ENCODE measurements around the gene SLAMF6. TPM values are rescaled to one million over a fixed set of nuclear protein-coding genes. Genes with fewer than 3 reads are reported as not detected.

Gene SLAMF6
- total and polyA plus RNA-seq, 10 of the 15 experiments (the other 5 are each of a cell fraction or from before 2014, with no cell fraction given) = 20.5 to 89.6 (median 36.5) TPM

DNA sequence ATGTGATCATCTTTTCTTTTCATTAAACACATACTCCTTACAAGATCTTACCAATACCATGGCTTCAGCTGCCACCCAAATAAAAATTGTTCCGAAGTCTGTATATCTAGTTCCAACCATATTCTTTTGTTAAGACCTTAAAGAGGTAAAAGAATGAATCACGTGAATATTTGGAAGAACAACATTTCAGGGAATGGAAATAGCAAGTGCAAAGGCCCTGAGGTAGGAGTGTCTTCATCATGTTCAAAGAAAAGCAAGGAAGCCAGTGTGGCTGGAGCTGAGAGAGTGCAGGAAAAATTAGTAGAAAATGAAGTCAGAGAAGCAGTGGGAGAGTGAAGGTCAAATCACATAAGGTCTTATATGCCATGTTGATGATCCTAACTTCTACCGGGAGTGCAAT, 50.9 kb downstream of the SLAMF6 start:
- in situ Hi-C loops (cut with MboI) = no loop called here
- DNase-seq (ENCODE audit: low read depth, low spot score) (no peak), ATAC-seq (no peak), FAIRE-seq (no peak)
- Histone ChIP-seq H3K9ac (ENCODE audit: control insufficient read depth, insufficient read depth, low read length) (no peak overlapping the region), H4K20me1 (ENCODE audit: control insufficient read depth, insufficient read depth) (no peaks in the 10 kb centered on the region), H3K4me1 (ENCODE audit: control insufficient read depth, insufficient read depth, low read length) (peaks cover 29% of the 10 kb centered on the region), H3K27ac (ENCODE audit: control insufficient read depth, insufficient read depth) (peak overlapping the region; percentile 24; the same call in 1 of the 2 replicates), H3K4me2 (ENCODE audit: control insufficient read depth, insufficient read depth) (no peak overlapping the region), H3K36me3 (ENCODE audit: control insufficient read depth in 2 of 2, insufficient read depth in 2 of 2, low read length in 1 of 2) (no peaks in the 10 kb centered on the region), H3K4me3 (no peak overlapping the region), H2AFZ (ENCODE audit: control insufficient read depth, low read depth, low read length) (no peak overlapping the region), H3K27me3 (replicated peaks in 1 of 2; ENCODE audit: control insufficient read depth in 2 of 2, insufficient read depth in 2 of 2, low read length in 1 of 2) (no peaks in the 10 kb centered on the region), H3K79me2 (ENCODE audit: control insufficient read depth, insufficient read depth, low read length) (no peaks in the 10 kb centered on the region), H3K9me3 (replicated peaks; ENCODE audit: control insufficient read depth, insufficient read depth, low read length) (peaks cover 8% of the 10 kb centered on the region)
- POLR2A ChIA-PET = interaction anchor here (1.2 kb wide), 1 partner anchor 21 kb away, joined by 3 read pairs; no protein-coding TSS in a partner anchor
- SMC1A ChIA-PET (ENCODE audit: uncharacterized antibody, unreplicated experiment) = interaction anchor here (1.0 to 3.8 kb wide), 7 partner anchors 8 to 43 kb away, joined by 3 to 19 read pairs (median 4); no protein-coding TSS in a partner anchor
- TF ChIP-seq CEBPB (IDR thresholded peaks at IDR 0.05; ENCODE audit: borderline replicate concordance in 1 of 2, low read depth in 2 of 2, low read length in 2 of 2) (no peak), TARDBP (IDR thresholded peaks at IDR 0.05; ENCODE audit: borderline replicate concordance) (no peak), STAT1 (conservative IDR thresholded peaks at IDR 0.05) (no peak), MEF2B (IDR thresholded peaks at IDR 0.05; ENCODE audit: partially characterized antibody, poor library complexity, severe bottlenecking) (no peak)
- TF ChIP-seq, protein P1, sequence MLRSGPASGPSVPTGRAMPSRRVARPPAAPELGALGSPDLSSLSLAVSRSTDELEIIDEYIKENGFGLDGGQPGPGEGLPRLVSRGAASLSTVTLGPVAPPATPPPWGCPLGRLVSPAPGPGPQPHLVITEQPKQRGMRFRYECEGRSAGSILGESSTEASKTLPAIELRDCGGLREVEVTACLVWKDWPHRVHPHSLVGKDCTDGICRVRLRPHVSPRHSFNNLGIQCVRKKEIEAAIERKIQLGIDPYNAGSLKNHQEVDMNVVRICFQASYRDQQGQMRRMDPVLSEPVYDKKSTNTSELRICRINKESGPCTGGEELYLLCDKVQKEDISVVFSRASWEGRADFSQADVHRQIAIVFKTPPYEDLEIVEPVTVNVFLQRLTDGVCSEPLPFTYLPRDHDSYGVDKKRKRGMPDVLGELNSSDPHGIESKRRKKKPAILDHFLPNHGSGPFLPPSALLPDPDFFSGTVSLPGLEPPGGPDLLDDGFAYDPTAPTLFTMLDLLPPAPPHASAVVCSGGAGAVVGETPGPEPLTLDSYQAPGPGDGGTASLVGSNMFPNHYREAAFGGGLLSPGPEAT (IDR thresholded peaks at IDR 0.05; ENCODE audit: low read depth) = no peak
- 97% methylated on average over 3 of the region's 3 CpGs for WGBS (ENCODE audit: insufficient coverage, insufficient replicate concordance, low lambda C conversion rate, missing lambda C conversion rate)
- RAD21 ChIA-PET (ENCODE audit: unreplicated experiment) = no interaction called here
- no TSS peak for BruUV-seq (replicated peaks)
- CTCF ChIA-PET = no interaction called here
- intact Hi-C loops (cut with micrococcal nuclease; ENCODE audit: unreplicated experiment) = loop anchor here (5.0 kb wide), 1 partner anchor 40 kb away; no protein-coding TSS in a partner anchor
